ENCODE results near the gene DENND4C. TPM values are rescaled to one million over a fixed set of nuclear protein-coding genes. Genes with fewer than 3 reads are reported as not detected.

Gene DENND4C
- total RNA-seq, 1 experiment from 2014 or later, result 22.6 TPM

DNA sequence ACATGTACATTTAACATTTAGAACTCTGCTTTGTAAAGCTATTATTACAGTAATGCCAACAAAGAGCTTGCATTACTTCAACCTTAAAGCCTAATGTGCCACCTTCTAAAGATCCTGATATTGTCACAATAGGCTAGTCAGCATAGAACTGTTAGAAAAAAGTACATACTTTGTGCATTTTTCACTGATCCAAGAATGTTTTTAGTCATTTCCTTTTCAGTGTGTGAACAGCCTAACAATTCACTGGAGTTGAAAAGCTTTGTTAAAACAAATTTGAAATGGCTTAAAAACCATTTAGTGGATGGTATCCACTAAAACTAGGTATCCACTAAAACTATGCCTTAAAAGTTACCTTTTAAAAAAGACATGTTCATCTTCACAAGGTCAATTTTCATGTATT, 145.0 kb downstream of the DENND4C start:
- ATAC-seq, result no peak
- H3K36me3 Mint-ChIP-seq, result peaks cover 66% of the 10 kb centered on the region
- no peak overlapping the region for H3K4me3 Mint-ChIP-seq
- peaks cover 27% of the 10 kb centered on the region for H3K4me1 Mint-ChIP-seq
- no peaks in the 10 kb centered on the region for H3K27me3 Mint-ChIP-seq (ENCODE audit: low read depth)
- no peak for DNase-seq (ENCODE audit: low spot score)
- H3K9me3 Mint-ChIP-seq, result no peaks in the 10 kb centered on the region
- TF ChIP-seq HMGA2 (CRISPR knock-in tag; IDR thresholded peaks at IDR 0.05) (no peak), NR3C1 (CRISPR knock-in tag; conservative IDR thresholded peaks at IDR 0.05; ENCODE audit: low read depth) (no peak), JUN (CRISPR knock-in tag; IDR thresholded peaks at IDR 0.05) (no peak), ZBTB21 (CRISPR knock-in tag; IDR thresholded peaks at IDR 0.05; ENCODE audit: borderline replicate concordance) (no peak), ARID4B (CRISPR knock-in tag; IDR thresholded peaks at IDR 0.05; ENCODE audit: borderline replicate concordance) (no peak), ZSCAN18 (CRISPR knock-in tag; IDR thresholded peaks at IDR 0.05) (no peak), SMAD4 (CRISPR knock-in tag; IDR thresholded peaks at IDR 0.05) (no peak), MXD4 (CRISPR knock-in tag; IDR thresholded peaks at IDR 0.05; ENCODE audit: borderline replicate concordance) (no peak), CBFB (CRISPR knock-in tag; IDR thresholded peaks at IDR 0.05; ENCODE audit: low read depth) (no peak), RELA (CRISPR knock-in tag; IDR thresholded peaks at IDR 0.05; ENCODE audit: borderline replicate concordance) (no peak), GABPB1 (CRISPR knock-in tag; IDR thresholded peaks at IDR 0.05) (no peak), ELF4 (CRISPR knock-in tag; IDR thresholded peaks at IDR 0.05; ENCODE audit: low read depth) (no peak), CREM (CRISPR knock-in tag; IDR thresholded peaks at IDR 0.05) (no peak), IRF1 (CRISPR knock-in tag; IDR thresholded peaks at IDR 0.05) (no peak)
- TF ChIP-seq, protein P1, sequence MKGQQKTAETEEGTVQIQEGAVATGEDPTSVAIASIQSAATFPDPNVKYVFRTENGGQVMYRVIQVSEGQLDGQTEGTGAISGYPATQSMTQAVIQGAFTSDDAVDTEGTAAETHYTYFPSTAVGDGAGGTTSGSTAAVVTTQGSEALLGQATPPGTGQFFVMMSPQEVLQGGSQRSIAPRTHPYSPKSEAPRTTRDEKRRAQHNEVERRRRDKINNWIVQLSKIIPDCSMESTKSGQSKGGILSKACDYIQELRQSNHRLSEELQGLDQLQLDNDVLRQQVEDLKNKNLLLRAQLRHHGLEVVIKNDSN (CRISPR knock-in tag; IDR thresholded peaks at IDR 0.05), result no peak
- TF ChIP-seq, protein P2, sequence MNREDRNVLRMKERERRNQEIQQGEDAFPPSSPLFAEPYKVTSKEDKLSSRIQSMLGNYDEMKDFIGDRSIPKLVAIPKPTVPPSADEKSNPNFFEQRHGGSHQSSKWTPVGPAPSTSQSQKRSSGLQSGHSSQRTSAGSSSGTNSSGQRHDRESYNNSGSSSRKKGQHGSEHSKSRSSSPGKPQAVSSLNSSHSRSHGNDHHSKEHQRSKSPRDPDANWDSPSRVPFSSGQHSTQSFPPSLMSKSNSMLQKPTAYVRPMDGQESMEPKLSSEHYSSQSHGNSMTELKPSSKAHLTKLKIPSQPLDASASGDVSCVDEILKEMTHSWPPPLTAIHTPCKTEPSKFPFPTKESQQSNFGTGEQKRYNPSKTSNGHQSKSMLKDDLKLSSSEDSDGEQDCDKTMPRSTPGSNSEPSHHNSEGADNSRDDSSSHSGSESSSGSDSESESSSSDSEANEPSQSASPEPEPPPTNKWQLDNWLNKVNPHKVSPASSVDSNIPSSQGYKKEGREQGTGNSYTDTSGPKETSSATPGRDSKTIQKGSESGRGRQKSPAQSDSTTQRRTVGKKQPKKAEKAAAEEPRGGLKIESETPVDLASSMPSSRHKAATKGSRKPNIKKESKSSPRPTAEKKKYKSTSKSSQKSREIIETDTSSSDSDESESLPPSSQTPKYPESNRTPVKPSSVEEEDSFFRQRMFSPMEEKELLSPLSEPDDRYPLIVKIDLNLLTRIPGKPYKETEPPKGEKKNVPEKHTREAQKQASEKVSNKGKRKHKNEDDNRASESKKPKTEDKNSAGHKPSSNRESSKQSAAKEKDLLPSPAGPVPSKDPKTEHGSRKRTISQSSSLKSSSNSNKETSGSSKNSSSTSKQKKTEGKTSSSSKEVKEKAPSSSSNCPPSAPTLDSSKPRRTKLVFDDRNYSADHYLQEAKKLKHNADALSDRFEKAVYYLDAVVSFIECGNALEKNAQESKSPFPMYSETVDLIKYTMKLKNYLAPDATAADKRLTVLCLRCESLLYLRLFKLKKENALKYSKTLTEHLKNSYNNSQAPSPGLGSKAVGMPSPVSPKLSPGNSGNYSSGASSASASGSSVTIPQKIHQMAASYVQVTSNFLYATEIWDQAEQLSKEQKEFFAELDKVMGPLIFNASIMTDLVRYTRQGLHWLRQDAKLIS (CRISPR knock-in tag; IDR thresholded peaks at IDR 0.05; ENCODE audit: borderline replicate concordance), result no peak
- TF ChIP-seq, protein P3, sequence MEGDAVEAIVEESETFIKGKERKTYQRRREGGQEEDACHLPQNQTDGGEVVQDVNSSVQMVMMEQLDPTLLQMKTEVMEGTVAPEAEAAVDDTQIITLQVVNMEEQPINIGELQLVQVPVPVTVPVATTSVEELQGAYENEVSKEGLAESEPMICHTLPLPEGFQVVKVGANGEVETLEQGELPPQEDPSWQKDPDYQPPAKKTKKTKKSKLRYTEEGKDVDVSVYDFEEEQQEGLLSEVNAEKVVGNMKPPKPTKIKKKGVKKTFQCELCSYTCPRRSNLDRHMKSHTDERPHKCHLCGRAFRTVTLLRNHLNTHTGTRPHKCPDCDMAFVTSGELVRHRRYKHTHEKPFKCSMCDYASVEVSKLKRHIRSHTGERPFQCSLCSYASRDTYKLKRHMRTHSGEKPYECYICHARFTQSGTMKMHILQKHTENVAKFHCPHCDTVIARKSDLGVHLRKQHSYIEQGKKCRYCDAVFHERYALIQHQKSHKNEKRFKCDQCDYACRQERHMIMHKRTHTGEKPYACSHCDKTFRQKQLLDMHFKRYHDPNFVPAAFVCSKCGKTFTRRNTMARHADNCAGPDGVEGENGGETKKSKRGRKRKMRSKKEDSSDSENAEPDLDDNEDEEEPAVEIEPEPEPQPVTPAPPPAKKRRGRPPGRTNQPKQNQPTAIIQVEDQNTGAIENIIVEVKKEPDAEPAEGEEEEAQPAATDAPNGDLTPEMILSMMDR (IDR thresholded peaks at IDR 0.05), result no peak
- POLR2A ChIA-PET, result interaction anchor here (1.1 kb wide), 1 partner anchor 143 kb away, joined by 5 read pairs; no protein-coding TSS in a partner anchor
- CTCF ChIA-PET, result interaction anchor here (0.9 to 2.1 kb wide), 2 partner anchors 82 to 90 kb away, joined by 3 to 8 read pairs; no protein-coding TSS in a partner anchor
- 0 out of 2 replicates have a peak overlapping the region, but pooled peaks have one; percentile 48 for H3K27ac Mint-ChIP-seq

Measured in WTC11 (cell line).